GM19238 (cell line): ENCODE data around the gene LCTL.
"Not testable (repeated sequence)": the region's sequence is repeated elsewhere in the genome, so short reads cannot be mapped to it uniquely, and the experiment has no call there.

Source experiments
- DNase-seq: peaks from one replicate; pipeline ENCODE4 v3.0.0; 2011; ENCODE audit warnings: low spot score; ENCODE audit not compliant: insufficient read length

Gene LCTL

GRCh38 chr15:66503780-66504562, 61.8 kb downstream of the LCTL start:
- no peak for DNase-seq

- not testable (repeated sequence) for DNase-seq
These were observed 62.7 kb downstream of the LCTL start for GRCh38 chr15:66503041-66503648.

GRCh38 chr15:66502491-66502890, 63.3 kb downstream of the LCTL start:
- no peak for DNase-seq

- DNase-seq = not testable (repeated sequence)
These were observed 65.5 kb downstream of the LCTL start for GRCh38 chr15:66500346-66500745.

- no peak for DNase-seq
These were observed 67.1 kb downstream of the LCTL start for GRCh38 chr15:66498501-66499386.
